Measurements from ENCODE around the gene MAMDC4. TPM values are rescaled to one million over a fixed set of nuclear protein-coding genes. Genes with fewer than 3 reads are reported as not detected.

MAMDC4 gene
- polyA plus RNA-seq, 3 donors: 0.07 to 5.2 TPM; not detected in 1

- Histone ChIP-seq H3K36me3 (replicated peaks in 1 of 2; ENCODE audit: control insufficient read depth in 1 of 2, insufficient read depth in 2 of 2, low read length in 2 of 2) (peaks cover 0 to 5% of the 10 kb centered on the region in 2 donors), H3K4me1 (ENCODE audit: control insufficient read depth in 1 of 2, insufficient read depth in 2 of 2, low read length in 2 of 2) (peaks cover 11 to 17% of the 10 kb centered on the region in 2 donors), H3K27me3 (ENCODE audit: control insufficient read depth in 2 of 2, insufficient read depth in 2 of 2, low read length in 2 of 2) (peaks cover 0 to 3% of the 10 kb centered on the region in 2 donors), H3K79me2 (ENCODE audit: insufficient read depth, low read length) (no peaks in the 10 kb centered on the region), H3K27ac (ENCODE audit: low read depth in 1 of 2, low read length in 2 of 2) (no peak overlapping the region), H4K20me1 (ENCODE audit: insufficient read depth, low read length) (peaks cover 9% of the 10 kb centered on the region), H2AFZ (ENCODE audit: insufficient read depth, low read depth, low read length, poor library complexity, severe bottlenecking) (no peak overlapping the region), H3K9ac (ENCODE audit: insufficient read depth, low read length, poor library complexity, severe bottlenecking) (no peak overlapping the region), H3K9me3 (replicated peaks in 1 of 2; ENCODE audit: control insufficient read depth in 1 of 2, insufficient read depth in 1 of 2, low read length in 2 of 2) (no peaks in the 10 kb centered on the region), H3K4me3 (replicated peaks in 1 of 3; ENCODE audit: low read depth in 2 of 3, low read length in 3 of 3) (no peak overlapping the region), H3K4me2 (replicated peaks; ENCODE audit: extremely low read depth, low read length, poor library complexity, severe bottlenecking) (no peak overlapping the region)
- DNase-seq: no peak
- peaks cover 0 to 2% (median 0%) of the 10 kb centered on the region in 7 donors for H3K9me3 Mint-ChIP-seq
- TF ChIP-seq CTCF (IDR thresholded peaks at IDR 0.05): no peak
- peaks cover 8% of the 10 kb centered on the region for H3K4me1 Mint-ChIP-seq
- intact Hi-C loops (cut with micrococcal nuclease): no loop called here
- H3K27ac Mint-ChIP-seq: peak overlapping the region in 1 of 7 donors; percentile 75
- H3K4me3 Mint-ChIP-seq: no peak overlapping the region
- H3K36me3 Mint-ChIP-seq: peaks cover 0 to 9% of the 10 kb centered on the region in 2 donors
- peaks cover 0 to 2% (median 2%) of the 10 kb centered on the region in 3 donors for H3K27me3 Mint-ChIP-seq (ENCODE audit: low read depth in 3 of 3)
- 93% methylated on average over 28 of the region's 29 CpGs for WGBS (ENCODE audit: insufficient coverage)
Measured at GRCh38 chr9:136852664-136853595, 784 bp downstream of the MAMDC4 start.

- H3K9ac ChIP-seq (ENCODE audit: insufficient read depth, low read length, poor library complexity, severe bottlenecking): no peak overlapping the region
- peaks cover 13% of the 10 kb centered on the region for H4K20me1 ChIP-seq (ENCODE audit: insufficient read depth, low read length)
- Mint-ChIP-seq H3K9me3 (no peaks in the 10 kb centered on the region), H3K36me3 (peaks cover 0 to 9% of the 10 kb centered on the region in 2 donors), H3K27ac (no peak overlapping the region), H3K4me3 (no peak overlapping the region), H3K27me3 (ENCODE audit: low read depth in 3 of 3) (no peaks in the 10 kb centered on the region), H3K4me1 (peaks cover 6% of the 10 kb centered on the region)
- no peak for DNase-seq
- H3K4me1 ChIP-seq (ENCODE audit: control insufficient read depth in 1 of 2, insufficient read depth in 2 of 2, low read length in 2 of 2): peaks cover 7 to 10% of the 10 kb centered on the region in 2 donors
- no peak overlapping the region for H3K27ac ChIP-seq (ENCODE audit: low read depth in 1 of 2, low read length in 2 of 2)
- H3K27me3 ChIP-seq (ENCODE audit: control insufficient read depth in 2 of 2, insufficient read depth in 2 of 2, low read length in 2 of 2): no peaks in the 10 kb centered on the region
- H3K36me3 ChIP-seq (replicated peaks in 1 of 2; ENCODE audit: control insufficient read depth in 1 of 2, insufficient read depth in 2 of 2, low read length in 2 of 2): peaks cover 0 to 5% of the 10 kb centered on the region in 2 donors
- no peaks in the 10 kb centered on the region for H3K9me3 ChIP-seq (replicated peaks in 1 of 2; ENCODE audit: control insufficient read depth in 1 of 2, insufficient read depth in 1 of 2, low read length in 2 of 2)
- H3K4me3 ChIP-seq (replicated peaks in 1 of 3; ENCODE audit: low read depth in 2 of 3, low read length in 3 of 3): no peak overlapping the region
- H3K79me2 ChIP-seq (ENCODE audit: insufficient read depth, low read length): no peaks in the 10 kb centered on the region
- no peak for TF ChIP-seq CTCF (IDR thresholded peaks at IDR 0.05)
- WGBS (ENCODE audit: insufficient coverage): 93% methylated on average over 13 of the region's 18 CpGs
- intact Hi-C loops (cut with micrococcal nuclease): no loop called here
- no peak overlapping the region for H2AFZ ChIP-seq (ENCODE audit: insufficient read depth, low read depth, low read length, poor library complexity, severe bottlenecking)
- no peak overlapping the region for H3K4me2 ChIP-seq (replicated peaks; ENCODE audit: extremely low read depth, low read length, poor library complexity, severe bottlenecking)
Measured at GRCh38 chr9:136853596-136854112, 1.5 kb downstream of the MAMDC4 start.

All from CD14-positive monocyte (primary cell).